Upper lobe of left lung (tissue), 6 donors: Measurements from ENCODE around the gene NUP85. TPM values are rescaled to one million over a fixed set of nuclear protein-coding genes. Genes with fewer than 3 reads are reported as not detected.
A peak's percentile ranks its signal among the peaks of the same experiment; 100 is the strongest.

Source experiments
- ATAC-seq, 2 donors: fragments of 200-7000 bp; cut with Tn5 transposase; one replicate each; pipeline ENCODE4 v1.9.1; 2022; ENCODE audit warnings: mild to moderate bottlenecking in 2 of 2, moderate library complexity in 2 of 2; ENCODE audit not compliant: low FRiP score in 2 of 2
- DNase-seq, 2 donors: peaks; one replicate each; pipeline ENCODE4 v3.0.0-alpha.2; 2019 to 2020
- H3K27ac ChIP-seq, 4 donors: fragments of 200-600 bp; sonication (generic); one replicate each; pipeline ENCODE4 v1.5.1; 2016 to 2019
- H3K27me3 ChIP-seq, 4 donors: fragments of 200-600 bp; sonication (generic); one replicate each; pipeline ENCODE4 v1.5.1; 2017 to 2019
- H3K36me3 ChIP-seq, 4 donors: fragments of 200-600 bp; sonication (generic); one replicate each; pipeline ENCODE4 v1.5.1; 2016 to 2019
- H3K4me1 ChIP-seq, 4 donors: fragments of 200-600 bp; sonication (generic); one replicate each; pipeline ENCODE4 v1.5.1; 2018 to 2019
- H3K4me3 ChIP-seq, 4 donors: fragments of 200-600 bp; sonication (generic); one replicate each; pipeline ENCODE4 v1.5.1; 2017 to 2019; ENCODE audit warnings: mild to moderate bottlenecking in 2 of 4, moderate library complexity in 1 of 4
- H3K9me3 ChIP-seq, 4 donors: fragments of 200-600 bp; sonication (generic); one replicate each; pipeline ENCODE4 v1.5.1; 2018 to 2019
- EP300 ChIP-seq, 4 donors: sonication (generic); formaldehyde crosslinking; IDR thresholded peaks; one replicate each; pipeline ENCODE4 v1.5.1; 2017; ENCODE audit warnings: antibody characterized with exemption in 4 of 4, control low read depth in 2 of 4
- POLR2A ChIP-seq, 4 donors: fragments of 450-650 bp; IDR thresholded peaks; one replicate each; pipeline ENCODE4 v1.5.1; 2016 to 2017; ENCODE audit warnings: antibody characterized with exemption in 4 of 4, mild to moderate bottlenecking in 2 of 4
- POLR2AphosphoS5 ChIP-seq, 2 donors: sonication (generic); formaldehyde crosslinking; IDR thresholded peaks; one replicate each; pipeline ENCODE4 v1.5.1; 2017; ENCODE audit warnings: antibody characterized with exemption in 2 of 2
- WGBS, 2 donors: methylation state at CpG; one replicate each; pipeline ENCODE4 v1.1.5; 2017 to 2018; 5-methylcytosine and 5-hydroxymethylcytosine counted together
- total RNA-seq, 6 donors: library from RNA; depleted of rRNA in 4 of 6; stranded (reverse); fragments of >200 nt in 4 of 6; gene quantifications; one replicate each; pipeline versions ENCODE4 v1.1.0 to v1.2.1, GENCODE V29; 2016 to 2021
- TF ChIP-seq, protein P1 (sequence below), 6 experiments: fragments of 450-650 bp in 4 of 6; fragments of 200-600 bp in 2 of 6; sonication (generic) in 2 of 6; IDR thresholded peaks; one replicate each; pipeline ENCODE4 v1.5.1; 2016 to 2019; ENCODE audit warnings: antibody characterized with exemption in 6 of 6
- donor health status: DM: no; HTN: no; CAD: no; lungs with moderate emphysema.
- donor health status: DM: no; HTN: yes; CAD: no; lungs with severe emphysema.

The NUP85 gene
- total RNA-seq, 6 donors from 2014 or later: 21.7 to 69.1 (median 43.5) TPM

DNA sequence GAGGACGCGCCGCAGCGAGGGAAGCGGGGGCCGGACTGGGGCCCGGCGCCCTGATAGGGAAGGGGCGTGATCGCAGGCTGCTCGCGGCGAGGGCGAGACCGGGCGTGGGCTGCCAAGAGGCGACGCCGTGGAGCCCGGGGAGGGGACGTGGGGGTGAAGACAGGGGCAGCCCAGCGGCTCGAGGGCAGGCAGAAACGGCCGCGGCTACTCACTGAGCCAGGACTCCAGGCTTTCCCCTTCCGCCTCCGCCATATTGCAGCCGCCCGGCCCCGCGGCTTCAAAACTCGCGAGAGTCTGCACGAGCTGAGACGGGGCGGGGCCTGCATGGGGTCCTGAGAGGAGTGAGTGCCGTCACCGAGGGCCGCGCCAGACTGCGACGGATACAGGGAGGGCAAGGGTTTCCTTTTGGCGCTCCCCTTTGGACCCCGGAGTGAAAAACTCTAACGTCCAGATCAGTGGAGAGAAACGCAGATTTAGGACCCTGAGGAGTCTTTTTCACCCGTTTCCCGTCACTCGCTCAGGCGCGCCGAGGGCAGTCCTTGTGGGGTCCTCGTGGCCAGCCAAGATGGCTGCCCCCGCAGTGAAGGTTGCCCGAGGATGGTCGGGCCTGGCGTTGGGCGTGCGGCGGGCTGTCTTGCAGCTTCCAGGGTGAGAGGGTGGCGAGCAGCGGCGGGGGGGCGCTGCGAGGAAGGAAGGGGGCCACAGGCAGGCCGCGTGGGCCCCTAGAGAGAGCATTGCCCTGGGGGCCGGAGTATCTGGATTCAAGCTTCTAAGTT is 56.0 kb downstream of the NUP85 start, which contains the start of the genes GGA3 and MRPS7:
GGA3 (minus strand) TSS at position 271 of the 776 bp plus-strand sequence; CDS start at position 252, 19 bp downstream.
MRPS7 (plus strand) TSS at position 544 of the 776 bp plus-strand sequence; CDS start at position 566, 22 bp downstream.
- Histone ChIP-seq H3K27ac (peak within 1 kb of the TSS; percentile 95 to 99 (median 97)), H3K4me1 (peaks cover 27 to 50% (median 33%) of the 10 kb centered on the region in 4 donors), H3K27me3 (no peaks in the 10 kb centered on the region), H3K36me3 (peaks cover 7 to 35% (median 29%) of the 10 kb centered on the region in 4 donors), H3K4me3 (peak within 1 kb of the TSS; percentile 79 to 97 (median 92)), H3K9me3 (no peaks in the 10 kb centered on the region)
- ATAC-seq (peak; percentile 99), DNase-seq (peak; percentile 95 to 98)
- WGBS, 2 donors: 0% methylated on average over 36 to 48 of the region's 69 CpGs
- no peak for TF ChIP-seq EP300 (IDR thresholded peaks at IDR 0.05)
- TF ChIP-seq POLR2A (IDR thresholded peaks at IDR 0.05): peak in 3 of 4 donors; percentile 56 to 87 (median 67)
- peak; percentile 60 to 74 for TF ChIP-seq POLR2AphosphoS5 (IDR thresholded peaks at IDR 0.05)
- TF ChIP-seq, protein P1, sequence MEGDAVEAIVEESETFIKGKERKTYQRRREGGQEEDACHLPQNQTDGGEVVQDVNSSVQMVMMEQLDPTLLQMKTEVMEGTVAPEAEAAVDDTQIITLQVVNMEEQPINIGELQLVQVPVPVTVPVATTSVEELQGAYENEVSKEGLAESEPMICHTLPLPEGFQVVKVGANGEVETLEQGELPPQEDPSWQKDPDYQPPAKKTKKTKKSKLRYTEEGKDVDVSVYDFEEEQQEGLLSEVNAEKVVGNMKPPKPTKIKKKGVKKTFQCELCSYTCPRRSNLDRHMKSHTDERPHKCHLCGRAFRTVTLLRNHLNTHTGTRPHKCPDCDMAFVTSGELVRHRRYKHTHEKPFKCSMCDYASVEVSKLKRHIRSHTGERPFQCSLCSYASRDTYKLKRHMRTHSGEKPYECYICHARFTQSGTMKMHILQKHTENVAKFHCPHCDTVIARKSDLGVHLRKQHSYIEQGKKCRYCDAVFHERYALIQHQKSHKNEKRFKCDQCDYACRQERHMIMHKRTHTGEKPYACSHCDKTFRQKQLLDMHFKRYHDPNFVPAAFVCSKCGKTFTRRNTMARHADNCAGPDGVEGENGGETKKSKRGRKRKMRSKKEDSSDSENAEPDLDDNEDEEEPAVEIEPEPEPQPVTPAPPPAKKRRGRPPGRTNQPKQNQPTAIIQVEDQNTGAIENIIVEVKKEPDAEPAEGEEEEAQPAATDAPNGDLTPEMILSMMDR (IDR thresholded peaks at IDR 0.05): peak in 3 of 6 experiments; percentile 5 to 26 (median 7)

DNA sequence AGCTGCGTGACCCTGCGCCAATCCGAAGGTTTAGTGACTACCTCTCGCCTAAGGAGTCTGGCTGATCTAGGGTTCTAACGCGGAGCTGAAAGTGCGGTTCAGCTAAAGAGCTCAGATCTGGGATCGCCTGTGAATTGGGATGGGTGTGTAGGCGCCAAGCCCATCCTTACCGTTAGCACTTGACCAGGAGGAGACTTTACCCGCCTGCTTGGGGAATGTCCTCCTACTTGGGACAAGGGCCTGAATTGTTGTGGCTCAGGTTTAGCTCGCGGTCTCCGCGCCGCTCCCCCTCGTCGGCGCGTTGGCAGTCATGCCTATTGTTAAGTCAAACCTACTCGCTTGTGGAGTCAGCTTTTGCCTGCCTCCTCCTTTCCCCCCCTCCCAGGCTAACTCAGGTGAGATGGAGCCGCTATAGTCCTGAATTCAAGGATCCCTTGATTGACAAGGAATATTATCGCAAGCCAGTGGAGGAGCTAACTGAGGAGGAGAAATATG is 56.7 kb downstream of the NUP85 start:
- Histone ChIP-seq H3K27me3 (no peaks in the 10 kb centered on the region), H3K27ac (peak overlapping the region; percentile 95 to 99 (median 97)), H3K36me3 (peaks cover 7 to 41% (median 33%) of the 10 kb centered on the region in 4 donors), H3K4me1 (peaks cover 27 to 54% (median 34%) of the 10 kb centered on the region in 4 donors), H3K9me3 (no peaks in the 10 kb centered on the region), H3K4me3 (peak overlapping the region; percentile 79 to 97 (median 86))
- WGBS, 2 donors: 2 to 3% methylated on average over 14 to 22 of the region's 23 CpGs
- TF ChIP-seq EP300 (IDR thresholded peaks at IDR 0.05): no peak
- DNase-seq (peak in 1 of 2 donors; percentile 73), ATAC-seq (peak in 1 of 2 donors; percentile 31)

DNA sequence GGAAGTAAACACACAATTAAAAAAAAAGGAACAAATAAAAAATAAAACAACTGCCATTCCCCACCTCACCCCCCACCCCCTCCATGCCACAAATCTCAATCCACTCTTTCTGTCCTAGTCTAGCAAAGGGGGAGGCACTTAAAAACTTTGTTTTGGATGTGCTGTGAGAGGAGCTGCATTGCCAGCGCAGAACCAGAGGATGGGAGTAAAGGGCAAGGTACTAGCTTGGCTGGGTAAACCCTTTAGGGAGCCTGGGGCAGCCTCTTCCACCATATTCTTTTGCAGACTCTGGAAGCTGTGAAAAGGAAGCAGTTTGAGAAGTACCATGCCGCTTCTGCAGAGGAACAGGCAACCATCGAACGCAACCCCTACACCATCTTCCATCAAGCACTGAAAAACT is 57.6 kb downstream of the NUP85 start:
- 91 to 92% methylated on average over 4 of the region's 4 CpGs for WGBS, 2 donors
- no peaks in the 10 kb centered on the region for H3K27me3 ChIP-seq
- peak overlapping the region in 1 of 4 donors; percentile 79 for H3K4me3 ChIP-seq
- peaks cover 7 to 43% (median 35%) of the 10 kb centered on the region in 4 donors for H3K36me3 ChIP-seq
- no peak for ATAC-seq
- peak overlapping the region in 1 of 4 donors; percentile 96 for H3K27ac ChIP-seq
- H3K4me1 ChIP-seq: peaks cover 27 to 60% (median 37%) of the 10 kb centered on the region in 4 donors
- no peak for DNase-seq
- TF ChIP-seq POLR2A (IDR thresholded peaks at IDR 0.05): no peak
- TF ChIP-seq EP300 (IDR thresholded peaks at IDR 0.05): no peak
- no peaks in the 10 kb centered on the region for H3K9me3 ChIP-seq

DNA sequence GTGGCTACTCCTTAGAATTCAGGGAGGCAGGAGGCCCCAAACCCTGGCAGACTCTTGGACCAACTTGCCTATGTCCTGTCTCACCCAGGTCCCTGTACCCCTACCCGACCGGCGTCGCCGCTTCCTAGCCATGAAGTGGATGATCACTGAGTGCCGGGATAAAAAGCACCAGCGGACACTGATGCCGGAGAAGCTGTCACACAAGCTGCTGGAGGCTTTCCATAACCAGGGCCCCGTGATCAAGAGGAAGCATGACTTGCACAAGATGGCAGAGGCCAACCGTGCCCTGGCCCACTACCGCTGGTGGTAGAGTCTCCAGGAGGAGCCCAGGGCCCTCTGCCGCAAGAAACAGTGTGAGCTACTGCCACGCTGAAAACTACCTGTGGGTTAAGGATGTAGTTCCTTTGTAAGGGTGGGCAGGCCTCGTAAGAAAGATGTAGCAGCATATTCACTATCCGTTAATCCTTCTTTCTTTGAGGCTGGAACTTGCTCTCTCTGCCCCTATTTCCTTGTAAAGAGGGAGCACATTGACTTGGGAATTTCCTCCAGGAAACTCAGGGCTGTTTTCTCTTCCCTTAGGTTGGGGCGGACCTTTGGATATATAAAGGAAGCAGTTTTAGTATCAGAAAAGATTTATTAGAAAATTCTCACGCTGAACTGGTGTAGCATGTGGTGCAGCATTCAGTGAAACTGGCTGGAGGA is 60.3 kb downstream of the NUP85 start:
- peaks cover 7 to 43% (median 35%) of the 10 kb centered on the region in 4 donors for H3K36me3 ChIP-seq
- DNase-seq (peak in 1 of 2 donors; percentile 39), ATAC-seq (no peak)
- no peaks in the 10 kb centered on the region for H3K9me3 ChIP-seq
- WGBS, 2 donors: 73 to 76% methylated on average over 17 of the region's 17 CpGs
- H3K27me3 ChIP-seq: no peaks in the 10 kb centered on the region
- H3K4me3 ChIP-seq: no peak overlapping the region
- TF ChIP-seq EP300 (IDR thresholded peaks at IDR 0.05) (no peak), POLR2AphosphoS5 (IDR thresholded peaks at IDR 0.05) (no peak), POLR2A (IDR thresholded peaks at IDR 0.05) (no peak)
- TF ChIP-seq, protein P1 (IDR thresholded peaks at IDR 0.05): no peak
- H3K27ac ChIP-seq: no peak overlapping the region
- H3K4me1 ChIP-seq: peaks cover 15 to 41% (median 24%) of the 10 kb centered on the region in 4 donors

DNA sequence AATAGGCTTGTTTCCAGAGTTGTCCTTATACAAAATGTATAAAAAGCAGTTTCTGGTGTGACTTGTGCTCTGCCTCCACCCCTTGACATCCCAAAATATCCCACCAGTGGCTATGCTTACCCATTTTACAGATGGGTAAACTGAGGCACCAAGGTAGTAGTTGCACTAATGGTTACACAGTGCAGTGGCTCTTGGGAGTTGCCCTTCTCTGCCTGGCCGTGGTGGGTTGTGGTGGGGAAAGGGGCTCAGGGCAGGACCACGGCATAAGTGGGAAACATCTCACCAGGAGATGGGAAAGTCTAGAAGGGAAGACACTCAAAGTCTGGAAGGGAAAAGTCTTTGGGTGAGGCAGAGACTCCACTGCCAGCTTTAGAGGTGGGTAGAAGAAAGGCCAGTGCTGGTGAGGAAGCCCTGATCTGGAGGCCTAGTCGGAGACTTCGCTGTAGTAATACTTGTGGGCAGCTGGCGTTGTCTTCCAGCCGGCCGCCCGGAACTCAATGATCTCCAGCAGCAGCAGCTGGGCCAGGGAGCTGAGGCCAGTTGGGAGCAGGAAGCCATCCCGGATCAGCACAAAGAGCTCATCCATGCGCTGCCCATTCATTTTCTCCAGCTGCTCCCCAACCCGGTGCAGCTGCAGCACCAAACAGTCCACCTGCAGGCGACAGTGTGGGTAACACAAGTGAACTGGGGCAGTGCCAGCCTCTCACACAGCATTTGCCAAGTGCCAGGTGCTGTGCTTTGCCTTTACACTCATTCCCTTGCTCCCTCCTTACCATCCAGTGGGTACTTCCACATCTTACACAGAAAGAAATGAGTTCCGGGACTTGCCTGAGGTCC is 61.1 kb downstream of the NUP85 start:
- no peaks in the 10 kb centered on the region for H3K27me3 ChIP-seq
- no peak overlapping the region for H3K27ac ChIP-seq

More for the DNA sequence above, 61.1 kb downstream of the NUP85 start:
- H3K9me3 ChIP-seq: no peaks in the 10 kb centered on the region
- H3K4me3 ChIP-seq: no peak overlapping the region
- peaks cover 15 to 40% (median 24%) of the 10 kb centered on the region in 4 donors for H3K4me1 ChIP-seq
- TF ChIP-seq POLR2A (IDR thresholded peaks at IDR 0.05) (no peak), EP300 (IDR thresholded peaks at IDR 0.05) (no peak), POLR2AphosphoS5 (IDR thresholded peaks at IDR 0.05) (no peak)
- TF ChIP-seq, protein P1 (IDR thresholded peaks at IDR 0.05): no peak
- WGBS, 2 donors: 83 to 88% methylated on average over 13 of the region's 13 CpGs
- ATAC-seq (no peak), DNase-seq (no peak)
- H3K36me3 ChIP-seq: peaks cover 7 to 43% (median 35%) of the 10 kb centered on the region in 4 donors
